Progenitor cell of endocrine pancreas (in vitro differentiated cells): ENCODE data around the gene TM7SF2. TPM values are rescaled to one million over a fixed set of nuclear protein-coding genes. Genes with fewer than 3 reads are reported as not detected.

ENCODE experiments used
- DNase-seq: peaks from one replicate; pipeline ENCODE4 v3.0.0; 2021; ENCODE audit warnings: low spot score; ENCODE audit not compliant: unreplicated experiment
- H3K27ac Mint-ChIP-seq: 2 replicates; pipeline ENCODE4 v1.8.0; 2021; ENCODE audit warnings: mild to moderate bottlenecking, moderate library complexity, mixed read lengths
- H3K27me3 Mint-ChIP-seq: 2 replicates; pipeline ENCODE4 v1.8.0; 2021; ENCODE audit warnings: mixed read lengths
- H3K36me3 Mint-ChIP-seq: 2 replicates; pipeline ENCODE4 v1.8.0; 2022; ENCODE audit warnings: mixed read lengths; ENCODE audit not compliant: insufficient read depth
- H3K4me1 Mint-ChIP-seq: 2 replicates; pipeline ENCODE4 v1.8.0; 2021; ENCODE audit warnings: low read depth, mixed read lengths
- H3K4me3 Mint-ChIP-seq: 2 replicates; pipeline ENCODE4 v1.8.0; 2021; ENCODE audit warnings: low read depth, mild to moderate bottlenecking, moderate library complexity, mixed read lengths
- H3K9me3 Mint-ChIP-seq: 2 replicates; pipeline ENCODE4 v1.8.0; 2021; ENCODE audit warnings: low read depth, mixed read lengths
- CTCF ChIP-seq: fragments of 200-600 bp; sonication (generic); IDR thresholded peaks from one replicate; pipeline ENCODE4 v1.5.0; 2021; ENCODE audit warnings: antibody characterized with exemption, mild to moderate bottlenecking; ENCODE audit not compliant: unreplicated experiment
- total RNA-seq: library from RNA; stranded (reverse); gene quantifications from 2 replicates; pipeline ENCODE4 v1.2.1, GENCODE V29; 2021

The TM7SF2 gene
- total RNA-seq, 1 donor from 2014 or later: 124 TPM

- Mint-ChIP-seq H3K27ac (no peak overlapping the region), H3K36me3 (peaks cover 4% of the 10 kb centered on the region), H3K9me3 (no peaks in the 10 kb centered on the region), H3K27me3 (no peaks in the 10 kb centered on the region), H3K4me3 (no peak overlapping the region), H3K4me1 (peaks cover 11% of the 10 kb centered on the region)
- TF ChIP-seq CTCF: no peak
- no peak for DNase-seq
Observed at GRCh38 chr11:65129649-65130441, 18.2 kb downstream of the TM7SF2 start.

- Mint-ChIP-seq H3K4me3 (no peak overlapping the region), H3K27ac (no peak overlapping the region), H3K27me3 (no peaks in the 10 kb centered on the region), H3K9me3 (no peaks in the 10 kb centered on the region), H3K36me3 (peaks cover 4% of the 10 kb centered on the region), H3K4me1 (peaks cover 16% of the 10 kb centered on the region)
- TF ChIP-seq CTCF: no peak
- DNase-seq: no peak
Observed at GRCh38 chr11:65130631-65131416, 19.2 kb downstream of the TM7SF2 start.

- DNase-seq: no peak
- Mint-ChIP-seq H3K27ac (no peak overlapping the region), H3K27me3 (no peaks in the 10 kb centered on the region), H3K4me1 (peaks cover 20% of the 10 kb centered on the region), H3K4me3 (no peak overlapping the region), H3K9me3 (no peaks in the 10 kb centered on the region), H3K36me3 (peaks cover 4% of the 10 kb centered on the region)
- no peak for TF ChIP-seq CTCF
Observed at GRCh38 chr11:65131417-65131776, 19.7 kb downstream of the TM7SF2 start.

GRCh38 chr11:65131895-65132237 lies 20.2 kb downstream of the TM7SF2 start:
- no peaks in the 10 kb centered on the region for H3K27me3 Mint-ChIP-seq
- no peak for DNase-seq
- H3K9me3 Mint-ChIP-seq: no peaks in the 10 kb centered on the region
- TF ChIP-seq CTCF: no peak
- no peak overlapping the region for H3K27ac Mint-ChIP-seq
- no peak overlapping the region for H3K4me3 Mint-ChIP-seq
- peaks cover 20% of the 10 kb centered on the region for H3K4me1 Mint-ChIP-seq
- peaks cover 4% of the 10 kb centered on the region for H3K36me3 Mint-ChIP-seq

- no peak for TF ChIP-seq CTCF
- H3K4me3 Mint-ChIP-seq: peak overlapping the region; percentile 98
- H3K9me3 Mint-ChIP-seq: no peaks in the 10 kb centered on the region
- no peaks in the 10 kb centered on the region for H3K27me3 Mint-ChIP-seq
- DNase-seq: no peak
- H3K27ac Mint-ChIP-seq: peak overlapping the region; percentile 41
- peaks cover 20% of the 10 kb centered on the region for H3K4me1 Mint-ChIP-seq
- peaks cover 4% of the 10 kb centered on the region for H3K36me3 Mint-ChIP-seq
Observed at GRCh38 chr11:65132238-65132987, 20.7 kb downstream of the TM7SF2 start.
